DOHH2 (cell line): ENCODE data around the gene RAB37.

Experiments
- CTCF ChIP-seq: fragments of 200-600 bp; sonication (generic); IDR thresholded peaks from one replicate; pipeline ENCODE4 v1.5.1; 2014; ENCODE audit warnings: antibody characterized with exemption, mild to moderate bottlenecking, low read depth, low read length; ENCODE audit not compliant: poor library complexity, severe bottlenecking
- EZH2phosphoT487 ChIP-seq: fragments of 200-600 bp; sonication (generic); IDR thresholded peaks from 2 replicates; pipeline ENCODE4 v1.6.1; 2017; ENCODE audit warnings: borderline replicate concordance, mild to moderate bottlenecking, antibody characterized with exemption, low read length, moderate library complexity, mixed read lengths

- TF ChIP-seq CTCF (no peak), EZH2phosphoT487 (no peak)
These were observed 21.9 kb upstream of the RAB37 start for GRCh38 chr17:74715144-74715543.
